ENCODE data around the gene WBP4.
"Not testable (repeated sequence)": the region's sequence is repeated elsewhere in the genome, so short reads cannot be mapped to it uniquely, and the experiment has no call there.

Gene WBP4

DNA sequence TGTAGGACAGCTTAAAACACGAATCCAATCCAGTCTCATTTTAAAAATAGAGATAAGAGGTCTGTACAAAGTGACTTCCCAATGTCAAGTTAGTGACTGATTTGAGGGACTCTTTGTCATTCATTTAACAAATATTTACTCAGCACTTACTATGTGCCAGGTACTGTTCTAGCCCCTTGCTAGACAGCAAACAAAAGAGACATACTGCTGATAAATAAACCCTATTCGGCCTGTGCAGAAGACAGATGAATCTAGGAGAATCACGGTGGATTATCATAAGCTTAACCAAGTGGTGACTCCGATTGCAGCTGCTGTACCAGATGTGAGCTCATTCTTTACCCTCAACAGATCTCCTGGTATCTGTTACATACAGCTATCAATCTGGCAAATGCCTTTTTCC is 35.8 kb upstream of the WBP4 start:
- no CpG with 5 or more reads among the region's 4 CpGs for WGBS (ENCODE audit: insufficient coverage, insufficient read length)
- Histone ChIP-seq H3K27me3 (ENCODE audit: control insufficient read depth, insufficient read depth, low read length) (no peaks in the 10 kb centered on the region), H3K4me3 (ENCODE audit: low read length) (no peak overlapping the region), H3K9me3 (ENCODE audit: control insufficient read depth, insufficient read depth, low read length) (no peaks in the 10 kb centered on the region), H3K4me1 (ENCODE audit: control insufficient read depth, insufficient read depth, low read length) (no peaks in the 10 kb centered on the region), H3K27ac (ENCODE audit: low read length) (no peak overlapping the region), H3K36me3 (ENCODE audit: control insufficient read depth, insufficient read depth, low read length) (no peaks in the 10 kb centered on the region)
- DNase-seq (ENCODE audit: low read depth, low spot score), result no peak

DNA sequence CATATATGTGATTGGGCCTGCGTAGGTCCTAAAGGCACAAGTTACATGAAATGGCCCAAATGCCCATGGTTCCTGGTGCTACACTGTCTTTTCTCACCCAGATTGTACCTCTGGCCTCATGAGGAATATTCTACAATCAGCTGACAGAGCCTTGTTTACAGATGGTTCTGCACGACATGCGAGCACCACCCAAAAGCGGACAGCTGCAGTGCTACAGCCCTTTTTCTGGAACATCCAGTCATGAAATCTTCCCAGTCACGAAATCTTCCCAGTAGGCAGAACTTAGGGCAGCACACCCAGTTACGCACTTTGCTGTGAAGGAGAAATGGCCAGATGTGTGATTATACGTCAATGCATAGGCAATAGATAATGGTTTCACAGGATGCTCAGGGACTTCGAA is 34.5 kb upstream of the WBP4 start:
- H3K27me3 ChIP-seq (ENCODE audit: control insufficient read depth, insufficient read depth, low read length), result no peaks in the 10 kb centered on the region
- no peak for DNase-seq (ENCODE audit: low read depth, low spot score)
- no peaks in the 10 kb centered on the region for H3K4me1 ChIP-seq (ENCODE audit: control insufficient read depth, insufficient read depth, low read length)
- H3K9me3 ChIP-seq (ENCODE audit: control insufficient read depth, insufficient read depth, low read length), result no peaks in the 10 kb centered on the region
- no peak overlapping the region for H3K4me3 ChIP-seq (ENCODE audit: low read length)
- WGBS (ENCODE audit: insufficient coverage, insufficient read length), result no CpG with 5 or more reads among the region's 8 CpGs
- H3K27ac ChIP-seq (ENCODE audit: low read length), result no peak overlapping the region
- no peaks in the 10 kb centered on the region for H3K36me3 ChIP-seq (ENCODE audit: control insufficient read depth, insufficient read depth, low read length)

GRCh38 chr13:41028051-41028450 is 33.3 kb upstream of the WBP4 start:
- DNase-seq (ENCODE audit: low read depth, low spot score), result no peak
- Histone ChIP-seq H3K36me3 (ENCODE audit: control insufficient read depth, insufficient read depth, low read length) (no peaks in the 10 kb centered on the region), H3K4me1 (ENCODE audit: control insufficient read depth, insufficient read depth, low read length) (no peaks in the 10 kb centered on the region), H3K27ac (ENCODE audit: low read length) (no peak overlapping the region), H3K4me3 (ENCODE audit: low read length) (no peak overlapping the region), H3K9me3 (ENCODE audit: control insufficient read depth, insufficient read depth, low read length) (no peaks in the 10 kb centered on the region), H3K27me3 (ENCODE audit: control insufficient read depth, insufficient read depth, low read length) (no peaks in the 10 kb centered on the region)
- WGBS (ENCODE audit: insufficient coverage, insufficient read length), result no CpG with 5 or more reads among the region's 2 CpGs

DNA sequence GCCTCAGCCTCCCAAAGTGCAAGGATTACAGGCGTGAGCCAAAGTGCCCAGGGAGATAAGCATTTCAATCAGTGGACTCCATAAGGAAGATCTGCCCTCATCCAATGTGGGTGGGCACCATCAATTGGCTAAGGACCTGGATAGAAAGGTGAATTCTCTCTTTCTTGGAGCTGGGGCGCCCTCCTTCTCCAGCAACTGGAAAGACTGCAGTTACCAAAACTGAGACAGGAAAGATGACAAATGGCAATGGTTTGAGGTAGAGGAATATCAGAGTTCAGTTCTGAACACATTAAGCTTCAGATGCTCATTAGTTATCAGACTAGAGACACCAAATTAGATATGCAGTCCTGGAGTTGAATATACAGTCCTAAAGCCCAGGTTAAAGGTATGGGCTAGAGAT is 31.7 kb upstream of the WBP4 start:
- Histone ChIP-seq H3K27ac (ENCODE audit: low read length) (no peak overlapping the region), H3K4me3 (ENCODE audit: low read length) (no peak overlapping the region), H3K4me1 (ENCODE audit: control insufficient read depth, insufficient read depth, low read length) (no peaks in the 10 kb centered on the region), H3K27me3 (ENCODE audit: control insufficient read depth, insufficient read depth, low read length) (no peaks in the 10 kb centered on the region), H3K36me3 (ENCODE audit: control insufficient read depth, insufficient read depth, low read length) (no peaks in the 10 kb centered on the region), H3K9me3 (ENCODE audit: control insufficient read depth, insufficient read depth, low read length) (no peaks in the 10 kb centered on the region)
- no peak for DNase-seq (ENCODE audit: low read depth, low spot score)
- no CpG with 5 or more reads among the region's 2 CpGs for WGBS (ENCODE audit: insufficient coverage, insufficient read length)

GRCh38 chr13:41032691-41033376 is 28.5 kb upstream of the WBP4 start:
- Histone ChIP-seq H3K4me1 (ENCODE audit: control insufficient read depth, insufficient read depth, low read length) (no peaks in the 10 kb centered on the region), H3K4me3 (ENCODE audit: low read length) (no peak overlapping the region), H3K27me3 (ENCODE audit: control insufficient read depth, insufficient read depth, low read length) (no peaks in the 10 kb centered on the region), H3K27ac (ENCODE audit: low read length) (no peak overlapping the region), H3K36me3 (ENCODE audit: control insufficient read depth, insufficient read depth, low read length) (no peaks in the 10 kb centered on the region), H3K9me3 (ENCODE audit: control insufficient read depth, insufficient read depth, low read length) (no peaks in the 10 kb centered on the region)
- DNase-seq (ENCODE audit: low read depth, low spot score), result no peak
- no CpG with 5 or more reads among the region's 2 CpGs for WGBS (ENCODE audit: insufficient coverage, insufficient read length)

- H3K4me1 ChIP-seq (ENCODE audit: control insufficient read depth, insufficient read depth, low read length), result no peaks in the 10 kb centered on the region
- no peak overlapping the region for H3K27ac ChIP-seq (ENCODE audit: low read length)
- no peaks in the 10 kb centered on the region for H3K27me3 ChIP-seq (ENCODE audit: control insufficient read depth, insufficient read depth, low read length)
- H3K36me3 ChIP-seq (ENCODE audit: control insufficient read depth, insufficient read depth, low read length), result no peaks in the 10 kb centered on the region
- no CpG with 5 or more reads among the region's 4 CpGs for WGBS (ENCODE audit: insufficient coverage, insufficient read length)
- no peak for DNase-seq (ENCODE audit: low read depth, low spot score)
- H3K4me3 ChIP-seq (ENCODE audit: low read length), result no peak overlapping the region
- no peaks in the 10 kb centered on the region for H3K9me3 ChIP-seq (ENCODE audit: control insufficient read depth, insufficient read depth, low read length)
Observed at GRCh38 chr13:41034382-41034781, 26.9 kb upstream of the WBP4 start.

- Histone ChIP-seq H3K9me3 (ENCODE audit: control insufficient read depth, insufficient read depth, low read length) (no peaks in the 10 kb centered on the region), H3K36me3 (ENCODE audit: control insufficient read depth, insufficient read depth, low read length) (no peaks in the 10 kb centered on the region), H3K4me3 (ENCODE audit: low read length) (no peak overlapping the region), H3K4me1 (ENCODE audit: control insufficient read depth, insufficient read depth, low read length) (no peaks in the 10 kb centered on the region), H3K27me3 (ENCODE audit: control insufficient read depth, insufficient read depth, low read length) (no peaks in the 10 kb centered on the region), H3K27ac (ENCODE audit: low read length) (no peak overlapping the region)
- DNase-seq (ENCODE audit: low read depth, low spot score), result no peak
- no CpG with 5 or more reads among the region's 5 CpGs for WGBS (ENCODE audit: insufficient coverage, insufficient read length)
Observed at GRCh38 chr13:41034881-41035280, 26.4 kb upstream of the WBP4 start.

DNA sequence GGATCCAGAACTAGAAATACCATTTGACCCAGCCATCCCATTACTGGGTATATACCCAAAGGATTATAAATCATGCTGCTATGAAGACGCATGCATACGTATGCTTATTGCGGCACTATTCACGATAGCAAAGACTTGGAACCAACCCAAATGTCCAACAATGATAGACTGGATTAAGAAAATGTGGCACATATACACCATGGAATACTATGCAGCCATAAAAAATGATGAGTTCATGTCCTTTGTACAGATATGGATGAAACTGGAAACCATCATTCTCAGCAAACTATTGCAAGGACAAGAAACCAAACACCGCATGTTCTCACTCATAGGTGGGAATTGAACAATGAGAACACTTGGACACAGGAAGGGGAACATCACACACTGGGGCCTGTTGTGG is 24.8 kb upstream of the WBP4 start:
- H3K36me3 ChIP-seq (ENCODE audit: control insufficient read depth, insufficient read depth, low read length); H3K9me3 ChIP-seq (ENCODE audit: control insufficient read depth, insufficient read depth, low read length); H3K27ac ChIP-seq (ENCODE audit: low read length); H3K4me3 ChIP-seq (ENCODE audit: low read length); H3K27me3 ChIP-seq (ENCODE audit: control insufficient read depth, insufficient read depth, low read length); H3K4me1 ChIP-seq (ENCODE audit: control insufficient read depth, insufficient read depth, low read length); DNase-seq (ENCODE audit: low read depth, low spot score): not testable (repeated sequence)
- no CpG with 5 or more reads among the region's 5 CpGs for WGBS (ENCODE audit: insufficient coverage, insufficient read length)

GRCh38 chr13:41039746-41040145 is 21.6 kb upstream of the WBP4 start:
- Histone ChIP-seq H3K36me3 (ENCODE audit: control insufficient read depth, insufficient read depth, low read length) (no peaks in the 10 kb centered on the region), H3K27ac (ENCODE audit: low read length) (no peak overlapping the region), H3K9me3 (ENCODE audit: control insufficient read depth, insufficient read depth, low read length) (no peaks in the 10 kb centered on the region), H3K4me1 (ENCODE audit: control insufficient read depth, insufficient read depth, low read length) (no peaks in the 10 kb centered on the region), H3K27me3 (ENCODE audit: control insufficient read depth, insufficient read depth, low read length) (no peaks in the 10 kb centered on the region), H3K4me3 (ENCODE audit: low read length) (no peak overlapping the region)
- DNase-seq (ENCODE audit: low read depth, low spot score), result no peak

DNA sequence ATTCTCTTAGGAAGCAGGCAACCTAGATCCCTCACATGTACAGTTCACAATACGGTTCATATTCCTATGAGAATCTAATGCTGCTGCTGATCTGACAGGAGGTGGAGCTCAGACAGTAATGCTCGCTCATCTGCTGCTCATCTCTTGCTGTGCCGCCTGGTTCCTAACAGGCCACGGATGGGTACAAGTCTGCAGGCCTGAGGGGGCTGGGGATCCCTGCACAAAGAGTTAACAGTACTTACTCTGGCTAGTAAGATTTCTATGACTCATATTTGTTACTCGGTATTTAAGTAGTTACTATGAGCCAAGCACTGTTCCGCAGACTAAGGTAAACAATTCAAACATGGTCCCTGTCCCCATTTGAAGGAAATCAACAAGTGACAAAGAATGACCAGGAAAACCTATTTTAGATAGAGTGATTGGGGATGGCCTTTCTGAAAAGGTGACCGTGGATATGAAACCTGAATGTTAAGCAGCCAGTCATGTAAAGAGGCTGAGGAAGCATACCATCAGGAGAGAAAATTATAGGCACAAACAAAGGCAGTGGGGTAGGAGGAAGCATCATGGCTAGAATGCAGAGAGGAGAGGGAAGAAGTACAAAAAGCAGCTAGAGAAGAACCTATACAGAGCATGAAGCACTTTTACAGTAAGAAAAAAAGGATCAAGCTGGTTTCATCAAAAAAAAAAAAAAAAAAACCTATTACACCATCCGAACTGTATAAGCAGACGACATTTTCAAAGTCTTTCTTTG is 20.6 kb upstream of the WBP4 start:
- DNase-seq (ENCODE audit: low read depth, low spot score), result no peak
- Histone ChIP-seq H3K4me3 (ENCODE audit: low read length) (no peak overlapping the region), H3K27ac (ENCODE audit: low read length) (no peak overlapping the region), H3K27me3 (ENCODE audit: control insufficient read depth, insufficient read depth, low read length) (no peaks in the 10 kb centered on the region), H3K4me1 (ENCODE audit: control insufficient read depth, insufficient read depth, low read length) (no peaks in the 10 kb centered on the region), H3K36me3 (ENCODE audit: control insufficient read depth, insufficient read depth, low read length) (no peaks in the 10 kb centered on the region), H3K9me3 (ENCODE audit: control insufficient read depth, insufficient read depth, low read length) (no peaks in the 10 kb centered on the region)
- no CpG with 5 or more reads among the region's 9 CpGs for WGBS (ENCODE audit: insufficient coverage, insufficient read length)

DNA sequence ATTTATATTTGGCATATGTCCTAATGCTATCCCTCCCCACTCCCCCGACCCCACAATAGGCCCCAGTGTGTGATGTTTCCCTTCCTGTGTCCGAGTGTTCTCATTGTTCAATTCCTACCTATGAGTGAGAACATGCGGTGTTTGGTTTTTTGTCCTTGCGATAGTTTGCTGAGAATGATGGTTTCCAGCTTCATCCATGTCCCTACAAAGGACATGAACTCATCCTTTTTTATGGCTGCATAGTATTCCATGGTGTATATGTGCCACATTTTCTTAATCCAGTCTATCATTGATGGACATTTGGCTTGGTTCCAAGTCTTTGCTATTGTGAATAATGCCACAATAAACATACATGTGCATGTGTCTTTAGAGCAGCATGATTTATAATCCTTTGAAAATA is 18.9 kb upstream of the WBP4 start:
- H3K4me3 ChIP-seq (ENCODE audit: low read length); H3K27me3 ChIP-seq (ENCODE audit: control insufficient read depth, insufficient read depth, low read length); H3K9me3 ChIP-seq (ENCODE audit: control insufficient read depth, insufficient read depth, low read length); H3K36me3 ChIP-seq (ENCODE audit: control insufficient read depth, insufficient read depth, low read length); H3K27ac ChIP-seq (ENCODE audit: low read length); H3K4me1 ChIP-seq (ENCODE audit: control insufficient read depth, insufficient read depth, low read length); DNase-seq (ENCODE audit: low read depth, low spot score): not testable (repeated sequence)
- no CpG with 5 or more reads among the region's 4 CpGs for WGBS (ENCODE audit: insufficient coverage, insufficient read length)
